NCI-H2029 treated with DMSO at 0.1 percent for 48 hours (cell line): ENCODE results near the gene PPP1R12C.
"Not testable (repeated sequence)": the region's sequence is repeated elsewhere in the genome, so short reads cannot be mapped to it uniquely, and the experiment has no call there.

Experiments
- DNase-seq: peaks from one replicate; lab custom pipeline; 2025; lab: John Stamatoyannopoulos, UW

PPP1R12C gene

GRCh38 chr19:55071129-55071502 lies 46.3 kb downstream of the PPP1R12C start:
- no peak for DNase-seq

GRCh38 chr19:55070466-55071128 lies 46.8 kb downstream of the PPP1R12C start:
- DNase-seq, result no peak

- no peak for DNase-seq
Observed at GRCh38 chr19:55069865-55070197, 47.6 kb downstream of the PPP1R12C start.

GRCh38 chr19:55068950-55069864 lies 48.2 kb downstream of the PPP1R12C start:
- DNase-seq, result peak; percentile 21

GRCh38 chr19:55067869-55068268 lies 49.6 kb downstream of the PPP1R12C start:
- no peak for DNase-seq

- DNase-seq, result no peak
Observed at GRCh38 chr19:55066107-55066709, 51.2 kb downstream of the PPP1R12C start.

GRCh38 chr19:55065516-55065915 lies 51.9 kb downstream of the PPP1R12C start:
- DNase-seq, result not testable (repeated sequence)

GRCh38 chr19:55063492-55063843 lies 54.0 kb downstream of the PPP1R12C start:
- DNase-seq, result no peak

- DNase-seq, result peak; percentile 97
Observed at GRCh38 chr19:55062735-55063491, 54.5 kb downstream of the PPP1R12C start, which contains the start of gene RDH13. Gene RDH13 (minus strand): TSS chr19:55063148. CDS start chr19:55063032, 116 bp downstream.

- not testable (repeated sequence) for DNase-seq
Observed at GRCh38 chr19:55060287-55060686, 57.1 kb downstream of the PPP1R12C start.

- no peak for DNase-seq
Observed at GRCh38 chr19:55058781-55059610, 58.4 kb downstream of the PPP1R12C start.

GRCh38 chr19:55056827-55057226 lies 60.6 kb downstream of the PPP1R12C start:
- DNase-seq, result no peak

GRCh38 chr19:55053735-55054134 lies 63.7 kb downstream of the PPP1R12C start:
- no peak for DNase-seq

GRCh38 chr19:55050749-55051532 lies 66.5 kb downstream of the PPP1R12C start:
- no peak for DNase-seq

- no peak for DNase-seq
Observed at GRCh38 chr19:55048446-55048845, 69.0 kb downstream of the PPP1R12C start.

- no peak for DNase-seq
Observed at GRCh38 chr19:55047951-55048350, 69.5 kb downstream of the PPP1R12C start.

- no peak for DNase-seq
Observed at GRCh38 chr19:55046975-55047622, 70.3 kb downstream of the PPP1R12C start.

- no peak for DNase-seq
Observed at GRCh38 chr19:55044771-55045716, 72.4 kb downstream of the PPP1R12C start.

- DNase-seq, result no peak
Observed at GRCh38 chr19:55044286-55044685, 73.2 kb downstream of the PPP1R12C start.
